Measurements from ENCODE around the gene SETD2.

GRCh38 chr3:47123857-47124256, 40.1 kb downstream of the SETD2 start:
- TF ChIP-seq POLR2A (IDR thresholded peaks at IDR 0.05; ENCODE audit: low read depth, low read length) (no peak), POLR2AphosphoS5 (IDR thresholded peaks at IDR 0.05; ENCODE audit: low read depth, low read length) (no peak), TAF1 (IDR thresholded peaks at IDR 0.05; ENCODE audit: borderline replicate concordance, low read depth, low read length) (no peak)

Measured in GM12892 (cell line).